ENCODE data around the gene MRPS26. TPM values are rescaled to one million over a fixed set of nuclear protein-coding genes. Genes with fewer than 3 reads are reported as not detected.
"Not testable (repeated sequence)": the region's sequence is repeated elsewhere in the genome, so short reads cannot be mapped to it uniquely, and the experiment has no call there.

MRPS26 gene
- total RNA-seq, 1 donor from 2014 or later = 57.5 TPM

DNA sequence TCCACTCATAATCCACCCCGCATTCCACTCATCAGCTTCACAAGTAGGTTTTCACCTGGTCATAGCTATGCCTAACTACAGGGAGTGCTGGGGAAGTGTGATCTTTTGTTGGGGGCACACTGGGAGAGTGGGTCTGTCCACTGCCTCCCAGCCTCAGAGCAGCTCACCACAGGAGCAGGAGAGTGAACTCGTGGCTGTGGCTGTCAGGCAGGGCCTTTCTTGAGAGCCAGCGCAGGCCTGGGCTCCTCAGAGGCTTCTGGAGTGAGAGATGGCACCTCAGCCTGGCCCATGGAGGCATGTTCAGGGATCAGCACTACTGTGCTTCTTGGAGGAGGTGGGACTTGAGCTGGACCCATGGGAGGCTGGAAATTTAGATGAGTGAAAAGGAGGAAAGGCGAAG is 6.4 kb upstream of the MRPS26 start:
- ATAC-seq (no peak), DNase-seq (no peak)
- intact Hi-C loops (cut with micrococcal nuclease) = no loop called here

DNA sequence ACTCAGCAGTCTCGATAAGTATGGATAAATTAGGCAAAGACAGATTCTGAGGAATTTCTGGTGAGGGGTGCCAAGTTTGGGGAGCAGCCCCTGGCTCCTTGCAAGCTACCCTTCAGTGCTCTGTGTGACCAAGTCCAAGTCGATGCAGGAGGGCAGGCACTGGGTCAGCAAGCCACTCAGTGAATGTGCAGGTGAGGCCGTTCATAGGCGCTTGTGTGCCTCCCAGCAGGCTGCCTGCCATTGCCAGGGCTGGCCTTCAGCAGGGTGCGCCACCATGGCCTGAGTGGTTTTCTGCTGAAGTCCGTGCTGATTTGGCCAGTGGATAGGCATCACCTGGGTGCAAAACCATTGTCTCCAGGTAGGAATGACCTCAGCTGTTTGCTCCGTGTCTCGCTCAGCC is 5.8 kb upstream of the MRPS26 start:
- intact Hi-C loops (cut with micrococcal nuclease) = no loop called here
- DNase-seq = no peak
- ATAC-seq = no peak

DNA sequence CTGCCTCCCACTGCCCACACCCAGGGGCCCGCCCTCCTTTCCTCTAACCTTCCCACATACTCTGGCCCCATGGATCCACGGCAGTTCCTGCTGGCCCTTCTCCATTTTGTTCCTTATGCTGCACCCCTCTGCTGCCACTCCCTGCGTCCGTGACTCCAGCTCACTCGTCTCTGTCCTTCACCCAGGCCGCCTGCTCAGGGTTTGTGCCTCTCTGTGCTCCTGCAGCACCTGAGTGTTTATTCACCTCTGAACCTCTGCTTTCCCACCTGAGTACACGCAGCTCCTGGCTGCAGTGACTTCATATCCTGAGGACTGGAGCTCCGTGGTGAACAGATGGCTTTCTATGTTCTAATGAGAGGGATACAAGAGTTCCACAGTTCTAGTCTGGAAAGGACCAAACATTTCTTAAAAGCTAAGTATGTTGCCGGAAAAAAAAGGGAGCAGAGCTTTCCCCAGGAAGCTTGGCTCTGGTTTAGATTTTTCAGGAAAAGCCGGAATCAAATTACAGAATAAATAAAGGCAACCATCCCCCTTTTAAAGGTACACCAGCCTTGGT is 3.9 kb upstream of the MRPS26 start:
- no peak for DNase-seq
- intact Hi-C loops (cut with micrococcal nuclease) = no loop called here
- no peak for ATAC-seq

DNA sequence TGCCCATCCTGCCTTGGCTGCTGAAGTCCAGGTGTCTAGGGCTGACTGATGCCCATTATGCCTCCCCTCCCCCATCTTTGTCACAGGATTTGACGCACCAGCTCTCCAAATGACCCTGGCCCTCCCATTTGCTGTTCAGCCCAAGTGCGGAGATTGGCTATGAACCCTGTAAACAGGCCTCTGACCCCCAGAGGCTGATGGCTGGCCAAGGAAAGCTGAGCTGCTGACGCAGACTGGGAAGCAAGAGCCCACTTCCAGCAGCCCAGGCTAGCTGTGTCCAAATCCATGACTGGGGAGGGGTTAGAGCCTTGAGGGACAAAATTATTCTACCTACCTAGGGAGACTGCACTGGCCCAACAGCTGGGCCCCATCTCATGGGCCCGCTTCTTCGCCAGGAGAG is 3.2 kb upstream of the MRPS26 start:
- intact Hi-C loops (cut with micrococcal nuclease) = no loop called here
- peak; percentile 6 for ATAC-seq

GRCh38 chr20:3043322-3043721 is 2.5 kb upstream of the MRPS26 start, which contains the start of gene GNRH2:
Gene GNRH2, plus strand, starts transcription at chr20:3043622. Its CDS starts 793 bp downstream, at chr20:3044415.
- ATAC-seq = no peak
- intact Hi-C loops (cut with micrococcal nuclease) = no loop called here
- no peak for DNase-seq

More for the DNA sequence above, 3.2 kb upstream of the MRPS26 start:
- DNase-seq = peak; percentile 74

DNA sequence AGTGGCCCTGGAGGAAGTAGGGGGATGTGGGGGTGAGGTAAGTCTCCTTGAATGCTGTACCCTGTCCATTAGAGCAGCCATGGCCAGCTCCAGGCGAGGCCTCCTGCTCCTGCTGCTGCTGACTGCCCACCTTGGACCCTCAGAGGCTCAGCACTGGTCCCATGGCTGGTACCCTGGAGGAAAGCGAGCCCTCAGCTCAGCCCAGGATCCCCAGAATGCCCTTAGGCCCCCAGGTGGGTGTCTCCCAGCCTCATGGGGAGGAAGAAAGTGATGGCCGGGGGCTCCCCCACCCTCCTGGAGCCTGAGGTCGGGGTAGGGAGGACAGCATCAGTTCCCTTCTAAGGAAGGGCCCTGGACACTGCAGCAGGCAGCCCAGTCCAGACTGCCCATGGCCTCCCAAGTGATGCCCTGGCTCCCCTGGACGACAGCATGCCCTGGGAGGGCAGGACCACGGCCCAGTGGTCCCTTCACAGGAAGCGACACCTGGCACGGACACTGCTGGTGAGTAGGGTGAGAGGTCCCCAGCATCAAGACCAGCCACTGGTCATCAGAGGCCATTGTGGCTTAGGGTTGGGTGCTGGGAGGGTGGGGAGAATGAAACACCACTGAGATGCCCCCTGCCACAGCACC is 1.4 kb upstream of the MRPS26 start:
- DNase-seq (no peak), ATAC-seq (no peak)
- intact Hi-C loops (cut with micrococcal nuclease) = no loop called here

- ATAC-seq (peak; percentile 78), DNase-seq (no peak)
- intact Hi-C loops (cut with micrococcal nuclease) = no loop called here
These were observed 623 bp upstream of the MRPS26 start for GRCh38 chr20:3045042-3045815.

DNA sequence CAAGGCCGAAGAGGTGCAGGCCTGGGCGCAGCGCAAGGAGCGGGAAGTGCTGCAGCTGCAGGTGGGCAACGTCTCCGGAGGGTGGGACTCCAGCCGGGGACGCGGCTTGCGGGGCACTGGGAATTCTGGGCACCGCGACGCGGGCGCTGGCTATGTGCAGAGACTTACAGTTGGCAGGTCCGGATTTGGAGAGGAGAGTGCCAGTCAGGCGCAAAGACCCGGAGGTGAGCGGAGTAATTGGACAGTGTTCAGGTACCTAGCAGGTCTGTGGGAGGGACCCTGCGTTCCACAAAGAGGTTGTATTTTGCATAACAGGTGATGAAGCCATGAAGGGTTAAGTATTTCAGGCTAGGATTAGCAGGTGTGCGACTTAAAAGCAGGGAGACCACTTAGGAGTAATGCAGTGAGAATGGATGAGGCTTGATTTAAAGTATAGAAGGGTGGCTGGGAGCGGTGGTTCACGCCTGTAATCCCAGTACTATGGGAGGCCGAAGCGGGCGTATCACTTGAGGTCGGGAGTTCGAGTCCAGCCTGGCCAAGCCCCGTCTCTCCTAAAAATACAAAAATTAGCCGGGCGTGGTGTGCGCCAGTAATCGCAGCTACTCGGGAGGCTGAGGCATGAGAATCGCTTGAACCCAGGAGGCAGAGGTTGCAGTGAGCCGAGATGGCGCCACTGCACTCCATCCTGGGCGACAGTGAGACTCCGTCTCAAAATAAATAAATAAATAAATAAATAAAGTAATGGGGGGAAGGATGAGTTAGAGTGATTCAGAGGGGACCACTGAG is 1.0 kb downstream of the MRPS26 start:
- no peak for DNase-seq
- ATAC-seq = no peak
- intact Hi-C loops (cut with micrococcal nuclease) = no loop called here

GRCh38 chr20:3047486-3048419 is 1.9 kb downstream of the MRPS26 start:
- ATAC-seq = no peak
- intact Hi-C loops (cut with micrococcal nuclease) = no loop called here
- DNase-seq = no peak

DNA sequence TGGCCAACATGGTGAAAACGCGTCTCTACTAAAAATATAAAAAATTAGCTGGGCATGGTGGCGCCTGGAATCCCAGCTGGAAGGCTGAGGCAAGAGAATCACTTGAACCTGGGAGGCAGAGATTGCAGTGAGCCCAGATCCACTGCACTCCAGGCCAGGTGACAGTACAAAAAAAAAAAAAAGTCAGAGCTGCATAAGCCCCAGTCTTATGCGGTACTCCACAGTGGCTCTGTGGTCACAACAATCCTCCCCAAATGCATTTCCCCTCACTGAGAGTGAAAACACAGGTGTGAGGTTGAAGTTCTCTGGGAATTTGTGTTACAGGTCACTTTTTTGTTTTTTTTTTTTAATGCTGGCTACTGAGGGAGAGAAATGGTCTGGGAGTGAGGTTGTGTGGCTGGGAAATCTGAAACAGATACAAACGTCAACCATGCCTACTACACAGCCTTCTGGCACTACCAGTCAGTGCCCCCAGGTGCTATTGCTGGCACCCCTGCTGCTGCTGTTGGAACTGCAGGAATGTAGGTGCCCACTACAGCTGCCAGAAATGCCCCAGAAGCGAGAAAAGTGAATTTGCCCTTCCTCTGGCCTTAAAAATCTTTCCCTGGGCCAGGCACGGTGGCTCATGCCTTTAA is 5.7 kb downstream of the MRPS26 start:
- ATAC-seq (no peak), DNase-seq (no peak)
- intact Hi-C loops (cut with micrococcal nuclease) = loop anchor here (5.0 kb wide), 1 partner anchor 66 kb away; no protein-coding TSS in a partner anchor

DNA sequence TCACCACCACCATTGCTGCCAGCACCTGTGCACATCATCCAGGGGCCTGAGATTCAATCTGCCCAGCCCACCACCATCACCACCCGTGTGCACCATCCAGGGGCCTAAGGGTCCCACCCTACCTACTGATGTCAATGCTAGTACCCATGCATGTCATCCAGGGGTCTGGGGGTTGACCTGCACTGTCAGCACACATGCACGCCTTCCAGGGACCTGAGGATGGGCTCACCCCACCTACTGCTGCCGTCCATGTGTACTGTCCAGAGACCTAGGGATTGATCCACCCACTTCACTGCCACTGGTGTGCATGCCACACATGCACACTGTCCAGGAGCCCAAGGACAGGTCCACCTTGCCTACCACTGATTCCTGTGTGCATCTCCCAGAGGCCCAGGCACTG is 13.6 kb downstream of the MRPS26 start:
- intact Hi-C loops (cut with micrococcal nuclease) = no loop called here
- ATAC-seq (no peak), DNase-seq (no peak)

DNA sequence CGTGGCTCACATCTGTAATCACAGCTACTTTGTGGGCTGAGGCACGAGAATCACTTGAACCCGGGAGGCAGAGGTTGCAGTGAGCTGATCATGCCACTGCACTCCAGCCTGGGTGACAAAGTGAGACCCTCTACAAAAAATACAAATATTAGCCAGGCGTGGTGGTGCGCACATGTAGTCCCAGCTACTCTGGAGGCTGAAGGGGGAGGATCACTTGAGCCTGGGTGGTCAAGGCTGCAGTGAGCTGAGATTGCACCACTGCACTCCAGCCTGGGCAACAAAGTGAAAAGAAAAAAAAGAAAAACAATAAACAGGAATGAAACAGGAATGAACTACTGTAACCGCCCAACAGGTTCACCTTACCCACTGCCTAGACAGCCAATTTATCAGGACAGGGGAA is 18.3 kb downstream of the MRPS26 start:
- intact Hi-C loops (cut with micrococcal nuclease); DNase-seq; ATAC-seq: not testable (repeated sequence)

GRCh38 chr20:3067139-3068014 is 21.5 kb downstream of the MRPS26 start:
- DNase-seq (no peak), ATAC-seq (no peak)
- intact Hi-C loops (cut with micrococcal nuclease) = no loop called here

DNA sequence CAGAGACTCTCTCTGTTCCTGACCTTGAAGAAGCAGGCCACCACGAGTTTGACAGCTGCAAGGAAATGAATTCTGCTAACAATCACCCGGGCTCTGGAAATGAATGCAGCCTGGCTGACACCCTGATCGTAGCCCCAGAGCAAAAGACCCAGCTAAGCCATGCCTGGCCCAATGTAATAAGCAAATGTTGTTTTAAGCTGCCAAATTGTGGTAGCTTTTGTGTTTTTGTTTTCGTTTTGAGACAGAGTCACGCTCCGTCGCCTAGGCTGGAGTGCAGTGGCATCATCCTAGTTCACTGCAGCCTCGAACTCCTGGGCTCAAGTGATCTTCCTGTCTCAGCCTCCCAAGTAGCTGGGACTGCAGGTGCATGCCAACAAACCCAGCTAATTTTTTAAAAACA is 22.2 kb downstream of the MRPS26 start:
- DNase-seq = no peak
- intact Hi-C loops (cut with micrococcal nuclease) = no loop called here
- no peak for ATAC-seq

DNA sequence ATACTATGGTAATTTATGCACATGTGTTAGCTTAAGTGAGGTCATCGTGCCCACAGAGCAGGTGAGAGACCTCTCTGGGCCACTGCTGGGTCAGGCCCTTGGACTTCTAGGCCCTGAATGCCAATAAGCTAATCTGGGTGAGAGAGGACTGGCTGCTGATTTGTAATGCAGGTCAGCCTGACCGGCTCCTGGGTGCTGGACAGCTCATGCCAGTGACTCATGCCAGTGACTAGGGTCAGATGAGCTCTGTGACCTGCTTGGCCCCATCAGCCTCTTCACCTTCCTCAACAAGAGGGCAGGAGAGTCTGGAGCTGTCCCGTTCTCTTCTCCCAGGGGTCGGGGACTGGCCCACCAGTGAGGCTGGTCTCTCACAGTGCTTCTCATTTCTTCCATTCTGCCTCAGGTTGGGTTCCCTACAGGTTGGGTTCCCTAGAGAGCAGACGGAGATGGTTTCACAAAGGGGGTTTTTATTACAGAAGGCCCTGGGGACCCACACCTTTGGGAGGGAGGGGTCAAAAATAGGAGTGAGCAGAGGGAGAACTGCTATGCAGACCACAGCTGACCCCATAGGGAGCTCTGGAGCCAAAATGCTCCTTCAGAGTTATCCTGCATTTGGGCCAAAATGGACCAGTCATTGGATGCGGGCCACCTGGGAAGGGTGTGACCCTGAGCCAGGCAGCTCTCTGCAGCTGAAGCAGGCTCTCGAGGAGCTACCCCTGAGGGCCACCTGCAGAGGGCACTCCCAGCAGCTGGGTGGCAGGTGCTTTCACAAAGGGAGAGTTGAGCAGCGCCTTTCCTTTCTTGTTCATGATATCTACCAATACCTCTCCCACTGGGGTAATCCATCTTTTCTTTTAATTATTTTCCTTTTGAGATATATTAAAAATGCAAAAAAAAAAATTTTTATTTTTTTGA is 23.4 kb downstream of the MRPS26 start:
- intact Hi-C loops (cut with micrococcal nuclease) = no loop called here
- ATAC-seq (peak; percentile 38), DNase-seq (no peak)

DNA sequence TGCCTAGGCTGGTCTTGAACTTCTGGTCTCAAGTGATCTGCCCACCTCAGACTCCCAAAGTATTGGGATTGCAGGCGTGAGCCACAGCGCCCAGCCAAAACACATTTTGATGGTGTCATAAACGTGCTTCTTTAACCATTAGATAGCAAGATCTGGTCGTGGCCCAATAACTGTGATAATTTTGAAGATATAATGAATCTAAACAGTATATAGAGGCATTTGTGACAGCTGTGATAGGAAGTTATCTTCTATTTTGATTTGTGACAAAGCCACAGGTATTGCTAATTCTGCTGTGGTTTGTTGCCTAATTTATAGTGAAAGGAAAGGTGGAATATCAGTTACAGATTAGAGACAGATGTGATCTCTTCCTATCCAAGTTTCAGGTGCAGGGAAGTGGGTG is 24.9 kb downstream of the MRPS26 start:
- DNase-seq (no peak), ATAC-seq (no peak)
- intact Hi-C loops (cut with micrococcal nuclease) = no loop called here
